SK-N-MC (cell line): ENCODE results near the gene IL20.

Source experiments
- EZH2 ChIP-seq: fragments of 200-600 bp; sonication (generic); IDR thresholded peaks from one replicate; pipeline ENCODE4 v1.6.1; 2017; ENCODE audit warnings: antibody characterized with exemption
- FOXP2 ChIP-seq: optimal IDR thresholded peaks from 2 replicates; pipeline ENCODE3; 2011; ENCODE audit warnings: mild to moderate bottlenecking, moderate library complexity; ENCODE audit not compliant: insufficient read depth; ENCODE audit errors: extremely low read length, control extremely low read depth
- POLR2AphosphoS5 ChIP-seq: IDR thresholded peaks from 2 replicates; pipeline ENCODE4 v1.6.1; 2012; ENCODE audit warnings: mild to moderate bottlenecking, low read depth, low read length, borderline replicate concordance

GRCh38 chr1:206886831-206887230 is 21.4 kb downstream of the IL20 start:
- TF ChIP-seq POLR2AphosphoS5: no peak
- no peak for TF ChIP-seq EZH2
- no peak for TF ChIP-seq FOXP2
